IMR-90 (cell line): Measurements from ENCODE around the gene CFAP43. TPM values are rescaled to one million over a fixed set of nuclear protein-coding genes. Genes with fewer than 3 reads are reported as not detected.

Experiments used
- ATAC-seq: fragments of 200-7000 bp; cut with Tn5 transposase; 2 replicates; pipeline ENCODE4 v1.9.1; 2020; ENCODE audit warnings: low read depth, mild to moderate bottlenecking, moderate library complexity
- BruUV-seq: library from RNA; stranded (reverse); fragments of 400-500 nt; replicated peaks from 2 replicates; lab custom pipeline; 2021; lab: Mats Ljungman, UMichigan
- CTCF ChIA-PET: fragments of 300-600 bp; formaldehyde crosslinking; extraction: SDS; loops from one replicate; lab custom pipeline; 2021; ENCODE audit warnings: antibody characterized with exemption; lab: Yijun Ruan, JAX
- POLR2A ChIA-PET: fragments of 300-600 bp; sonication (Branson Sonifier 250); formaldehyde crosslinking; loops from one replicate; lab custom pipeline; 2022; ENCODE audit warnings: antibody characterized with exemption; ENCODE audit not compliant: unreplicated experiment; lab: Charles Lee
- DNase-seq: peaks from one replicate; pipeline ENCODE4 v3.0.0; 2013
- H2AFZ ChIP-seq: replicated peaks from 2 replicates; pipeline ENCODE3; 2013; ENCODE audit warnings: low read length, mild to moderate bottlenecking; ENCODE audit not compliant: poor library complexity
- H2AK5ac ChIP-seq: 2 replicates; pipeline ENCODE4 v1.6.1; 2013; ENCODE audit warnings: low read depth, low read length, inconsistent platforms
- H2AK9ac ChIP-seq: replicated peaks from 2 replicates; pipeline ENCODE3; 2013; ENCODE audit warnings: mild to moderate bottlenecking, low read depth, low read length, moderate library complexity; ENCODE audit not compliant: poor library complexity
- H2BK120ac ChIP-seq: 2 replicates; pipeline ENCODE4 v1.6.1; 2013; ENCODE audit warnings: low read depth, low read length, inconsistent platforms
- H2BK15ac ChIP-seq: 3 replicates; pipeline ENCODE4 v1.6.1; 2013; ENCODE audit warnings: low read depth, low read length, inconsistent platforms
- H2BK20ac ChIP-seq: 2 replicates; pipeline ENCODE4 v1.6.1; 2013; ENCODE audit warnings: low read depth, mild to moderate bottlenecking, inconsistent platforms, low read length, moderate library complexity
- H2BK5ac ChIP-seq: 2 replicates; pipeline ENCODE4 v1.6.1; 2013; ENCODE audit warnings: mild to moderate bottlenecking, low read depth, low read length, inconsistent platforms; ENCODE audit not compliant: poor library complexity, severe bottlenecking
- H3K14ac ChIP-seq: replicated peaks from 2 replicates; pipeline ENCODE4 v1.6.1; 2013; ENCODE audit warnings: low read depth, low read length, inconsistent platforms
- H3K18ac ChIP-seq: 2 replicates; pipeline ENCODE4 v1.6.1; 2013; ENCODE audit warnings: low read depth, low read length, control low read depth
- H3K23ac ChIP-seq: 2 replicates; pipeline ENCODE4 v1.6.1; 2013; ENCODE audit warnings: low read depth, low read length, inconsistent platforms
- H3K27ac ChIP-seq: 2 replicates; pipeline ENCODE4 v1.5.1; 2013; ENCODE audit warnings: mild to moderate bottlenecking, control low read depth, low read length; ENCODE audit not compliant: insufficient read depth
- H3K27me3 ChIP-seq: 2 replicates; pipeline ENCODE4 v1.6.1; 2013; ENCODE audit warnings: low read length; ENCODE audit not compliant: control insufficient read depth, insufficient read depth
- H3K36me3 ChIP-seq: 2 replicates; pipeline ENCODE4 v1.6.1; 2013; ENCODE audit warnings: low read length, mixed read lengths; ENCODE audit not compliant: control insufficient read depth, insufficient read depth
- H3K4ac ChIP-seq: 2 replicates; pipeline ENCODE4 v1.6.1; 2013; ENCODE audit warnings: low read depth, low read length, inconsistent platforms
- H3K4me1 ChIP-seq: 2 replicates; pipeline ENCODE4 v1.6.1; 2013; ENCODE audit warnings: low read length, mixed read lengths; ENCODE audit not compliant: control insufficient read depth, insufficient read depth
- H3K4me2 ChIP-seq: 2 replicates; pipeline ENCODE4 v1.6.1; 2013; ENCODE audit warnings: low read depth, mild to moderate bottlenecking, control low read depth, low read length, moderate library complexity
- H3K4me3 ChIP-seq: 2 replicates; pipeline ENCODE4 v1.5.1; 2013; ENCODE audit warnings: low read depth, mild to moderate bottlenecking, control low read depth, low read length, moderate library complexity; ENCODE audit not compliant: insufficient read depth
- H3K56ac ChIP-seq: 2 replicates; pipeline ENCODE4 v1.6.1; 2013; ENCODE audit warnings: low read length, inconsistent platforms; ENCODE audit not compliant: insufficient read depth; ENCODE audit errors: extremely low read depth
- H3K79me1 ChIP-seq, 2 experiments: 2 replicates each; pipeline ENCODE4 v1.6.1; 2013; ENCODE audit warnings: low read length in 2 of 2, inconsistent platforms in 1 of 2, low read depth in 1 of 2
- H3K9ac ChIP-seq: 2 replicates; pipeline ENCODE4 v1.6.1; 2013; ENCODE audit warnings: low read depth, low read length, control low read depth
- H3K9me1 ChIP-seq: 2 replicates; pipeline ENCODE4 v1.6.1; 2013; ENCODE audit warnings: low read length, inconsistent platforms; ENCODE audit not compliant: insufficient read depth
- H3K9me3 ChIP-seq: 2 replicates; pipeline ENCODE4 v1.6.1; 2013; ENCODE audit warnings: low read length; ENCODE audit not compliant: control insufficient read depth, insufficient read depth
- H4K20me1 ChIP-seq: 2 replicates; pipeline ENCODE4 v1.6.1; 2013; ENCODE audit warnings: low read length, inconsistent platforms; ENCODE audit not compliant: insufficient read depth
- H4K5ac ChIP-seq: 2 replicates; pipeline ENCODE4 v1.6.1; 2013; ENCODE audit warnings: mild to moderate bottlenecking, low read depth, low read length, control low read depth
- H4K8ac ChIP-seq, 2 experiments: 2 replicates each; pipeline ENCODE4 v1.6.1; 2013; ENCODE audit warnings: low read depth in 2 of 2, low read length in 2 of 2, control low read depth in 1 of 2, inconsistent platforms in 1 of 2
- H4K91ac ChIP-seq: 2 replicates; pipeline ENCODE4 v1.6.1; 2013; ENCODE audit warnings: low read depth, low read length, inconsistent platforms; ENCODE audit not compliant: insufficient read depth
- ELK1 ChIP-seq: fragments of 150-350 bp; IDR thresholded peaks from 2 replicates; pipeline ENCODE4 v1.6.1; 2016; ENCODE audit warnings: low read depth, mild to moderate bottlenecking, low read length, moderate library complexity, borderline replicate concordance
- FOS ChIP-seq: fragments of 150-350 bp; IDR thresholded peaks from 2 replicates; pipeline ENCODE4 v1.6.1; 2016; ENCODE audit warnings: low read depth, low read length
- MAFK ChIP-seq: IDR thresholded peaks from 2 replicates; pipeline ENCODE4 v1.6.1; 2012; ENCODE audit warnings: low read depth, low read length, improper control_type of control experiment
- MXI1 ChIP-seq: IDR thresholded peaks from 2 replicates; pipeline ENCODE4 v1.6.1; 2012; ENCODE audit warnings: low read depth, mild to moderate bottlenecking, low read length, moderate library complexity, borderline replicate concordance
- NFE2L2 ChIP-seq: fragments of 150-350 bp; IDR thresholded peaks from 2 replicates; pipeline ENCODE4 v1.6.1; 2016; ENCODE audit warnings: low read depth, mild to moderate bottlenecking, low read length
- RAD21 ChIP-seq: IDR thresholded peaks from 2 replicates; pipeline ENCODE4 v1.6.1; 2012; ENCODE audit warnings: low read length, improper control_type of control experiment
- RCOR1 ChIP-seq: IDR thresholded peaks from 2 replicates; pipeline ENCODE4 v1.6.1; 2012; ENCODE audit warnings: mild to moderate bottlenecking, low read length, improper control_type of control experiment; ENCODE audit not compliant: insufficient replicate concordance
- SMC3 ChIP-seq: fragments of 150-350 bp; IDR thresholded peaks from 2 replicates; pipeline ENCODE4 v1.6.1; 2016; ENCODE audit warnings: low read depth, mild to moderate bottlenecking, antibody characterized with exemption, low read length, moderate library complexity
- WGBS, 2 experiments: methylation state at CpG; one replicate each; pipeline versions ENCODE4 v1.1.5 to v1.1.7; 2013; ENCODE audit warnings: missing lambda C conversion rate in 2 of 2; ENCODE audit not compliant: insufficient read length in 1 of 2; ENCODE audit errors: extremely low coverage in 2 of 2; 5-methylcytosine and 5-hydroxymethylcytosine counted together
- dilution Hi-C: fragments of 300-500 bp; cut with HindIII; formaldehyde crosslinking; loops from one replicate; pipeline ENCODE4 v1.14.3; 2018; ENCODE audit warnings: low sequenced_read_pairs; ENCODE audit not compliant: unreplicated experiment
- in situ Hi-C: fragments of 300-500 bp; cut with MboI; formaldehyde crosslinking; loops from 3 replicates; pipeline ENCODE4 v1.14.3; 2019; ENCODE audit warnings: low sequenced_read_pairs, inconsistent platforms, mixed read lengths
- intact Hi-C: fragments of 100-400 bp; cut with micrococcal nuclease; formaldehyde crosslinking; loops from 2 replicates; pipeline ENCODE4 v1.10.0; 2022
- polyA plus RNA-seq, 3 experiments: library from polyadenylated mRNA; depleted of rRNA; stranded (reverse); fragments of >200 nt; gene quantifications; 2 replicates each; pipeline ENCODE4 v1.2.3, GENCODE V29; 2012; ENCODE audit warnings: low replicate concordance in 1 of 3
- total RNA-seq: library from RNA; depleted of rRNA; stranded (reverse); fragments of >200 nt; gene quantifications from 2 replicates; pipeline ENCODE4 v1.2.3, GENCODE V29; 2012

CFAP43 gene
- total and polyA plus RNA-seq, 2 of the 4 experiments (the other 2 are of a cell fraction) = under 0.01 to 0.05 TPM

- Histone ChIP-seq H2AK9ac (no peak overlapping the region), H2BK15ac (no peak overlapping the region), H3K4ac (no peak overlapping the region), H3K18ac (no peak overlapping the region), H3K14ac (no peak overlapping the region), H2AK5ac (no peak overlapping the region), H3K56ac (no peak overlapping the region), H3K9ac (no peak overlapping the region), H2BK20ac (no peak overlapping the region), H3K4me1 (no peaks in the 10 kb centered on the region), H3K36me3 (no peaks in the 10 kb centered on the region), H3K4me3 (no peak overlapping the region), H4K5ac (no peak overlapping the region), H2AFZ (no peak overlapping the region), H3K4me2 (no peak overlapping the region), H4K91ac (no peak overlapping the region), H3K9me3 (no peaks in the 10 kb centered on the region), H3K9me1 (no peaks in the 10 kb centered on the region), H4K8ac (no peak overlapping the region), H3K79me1 (no peaks in the 10 kb centered on the region), H3K23ac (no peak overlapping the region), H2BK5ac (no peak overlapping the region), H3K27me3 (peaks cover 11% of the 10 kb centered on the region), H3K27ac (no peak overlapping the region), H4K20me1 (no peaks in the 10 kb centered on the region), H2BK120ac (no peak overlapping the region)
- dilution Hi-C loops (no loop called here), intact Hi-C loops (no loop called here), in situ Hi-C loops (no loop called here)
- DNase-seq (no peak), ATAC-seq (no peak)
- ChIA-PET POLR2A (no interaction called here), CTCF (no interaction called here)
- no TSS peak for BruUV-seq
- TF ChIP-seq RAD21 = no peak
- no peak for TF ChIP-seq RCOR1
- TF ChIP-seq NFE2L2 = no peak
- no peak for TF ChIP-seq ELK1
- no peak for TF ChIP-seq MXI1
- TF ChIP-seq FOS = no peak
- TF ChIP-seq MAFK = peak; percentile 43; the same call in 1 of the 2 replicates
- no peak for TF ChIP-seq SMC3
- WGBS, 2 experiments = no CpG with 5 or more reads among the region's 6 CpGs
These were observed 94.0 kb downstream of the CFAP43 start for GRCh38 chr10:104138131-104138530.
